WERI-Rb-1 (cell line): ENCODE results near the gene PCGF6.
"Not testable (repeated sequence)": the region's sequence is repeated elsewhere in the genome, so short reads cannot be mapped to it uniquely, and the experiment has no call there.

Experiments
- DNase-seq: peaks from one replicate; pipeline ENCODE4 v3.0.0-alpha.2; 2020
- H3K27ac ChIP-seq: fragments of 250-450 bp; sonication (Bioruptor Pico); 2 replicates; pipeline ENCODE4 v1.5.1; 2020; ENCODE audit warnings: mild to moderate bottlenecking, moderate library complexity
- H3K27me3 ChIP-seq: fragments of 250-450 bp; sonication (Bioruptor Pico); 2 replicates; pipeline ENCODE4 v1.5.1; 2021; ENCODE audit warnings: mild to moderate bottlenecking, low read depth, moderate library complexity; ENCODE audit not compliant: insufficient read depth, severe bottlenecking
- H3K36me3 ChIP-seq: fragments of 250-450 bp; sonication (Bioruptor Pico); 2 replicates; pipeline ENCODE4 v1.5.1; 2020; ENCODE audit warnings: mild to moderate bottlenecking, moderate library complexity
- H3K4me3 ChIP-seq: 2 replicates; pipeline ENCODE4 v1.5.1; 2011; ENCODE audit warnings: low read depth, mild to moderate bottlenecking, control low read depth, low read length
- H3K9me3 ChIP-seq: fragments of 250-450 bp; sonication (Bioruptor Pico); 2 replicates; pipeline ENCODE4 v1.5.1; 2021; ENCODE audit warnings: mild to moderate bottlenecking, moderate library complexity; ENCODE audit not compliant: severe bottlenecking
- TF ChIP-seq, protein P1 (sequence below): IDR thresholded peaks from 2 replicates; pipeline ENCODE4 v1.5.1; 2011; ENCODE audit warnings: low read depth, mild to moderate bottlenecking, control low read depth, inconsistent platforms, low read length

PCGF6 gene

DNA sequence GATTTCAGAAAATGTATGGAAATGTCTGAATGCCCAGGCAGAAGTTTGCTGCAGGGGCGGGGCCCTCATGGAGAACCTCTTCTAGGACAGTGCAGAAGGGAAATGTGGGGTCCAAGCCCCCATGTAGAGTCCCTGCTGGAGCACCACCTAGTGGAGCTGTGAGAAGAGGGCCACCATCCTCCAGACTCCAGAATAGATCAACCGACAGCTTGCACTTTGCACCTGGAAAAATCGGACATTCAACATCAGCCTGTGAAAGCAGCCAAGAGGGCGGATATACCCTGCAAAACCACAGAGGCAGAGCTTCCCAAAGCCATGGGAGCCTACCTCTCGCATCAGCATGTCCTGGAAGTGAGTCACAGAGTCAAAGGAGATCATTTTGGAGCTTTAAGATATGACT, 91.0 kb downstream of the PCGF6 start:
- H3K27ac ChIP-seq: no peak overlapping the region
- peaks cover 12% of the 10 kb centered on the region for H3K9me3 ChIP-seq
- H3K4me3 ChIP-seq: no peak overlapping the region
- H3K36me3 ChIP-seq: no peaks in the 10 kb centered on the region
- no peaks in the 10 kb centered on the region for H3K27me3 ChIP-seq
- no peak for DNase-seq
- TF ChIP-seq, protein P1, sequence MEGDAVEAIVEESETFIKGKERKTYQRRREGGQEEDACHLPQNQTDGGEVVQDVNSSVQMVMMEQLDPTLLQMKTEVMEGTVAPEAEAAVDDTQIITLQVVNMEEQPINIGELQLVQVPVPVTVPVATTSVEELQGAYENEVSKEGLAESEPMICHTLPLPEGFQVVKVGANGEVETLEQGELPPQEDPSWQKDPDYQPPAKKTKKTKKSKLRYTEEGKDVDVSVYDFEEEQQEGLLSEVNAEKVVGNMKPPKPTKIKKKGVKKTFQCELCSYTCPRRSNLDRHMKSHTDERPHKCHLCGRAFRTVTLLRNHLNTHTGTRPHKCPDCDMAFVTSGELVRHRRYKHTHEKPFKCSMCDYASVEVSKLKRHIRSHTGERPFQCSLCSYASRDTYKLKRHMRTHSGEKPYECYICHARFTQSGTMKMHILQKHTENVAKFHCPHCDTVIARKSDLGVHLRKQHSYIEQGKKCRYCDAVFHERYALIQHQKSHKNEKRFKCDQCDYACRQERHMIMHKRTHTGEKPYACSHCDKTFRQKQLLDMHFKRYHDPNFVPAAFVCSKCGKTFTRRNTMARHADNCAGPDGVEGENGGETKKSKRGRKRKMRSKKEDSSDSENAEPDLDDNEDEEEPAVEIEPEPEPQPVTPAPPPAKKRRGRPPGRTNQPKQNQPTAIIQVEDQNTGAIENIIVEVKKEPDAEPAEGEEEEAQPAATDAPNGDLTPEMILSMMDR: no peak

DNA sequence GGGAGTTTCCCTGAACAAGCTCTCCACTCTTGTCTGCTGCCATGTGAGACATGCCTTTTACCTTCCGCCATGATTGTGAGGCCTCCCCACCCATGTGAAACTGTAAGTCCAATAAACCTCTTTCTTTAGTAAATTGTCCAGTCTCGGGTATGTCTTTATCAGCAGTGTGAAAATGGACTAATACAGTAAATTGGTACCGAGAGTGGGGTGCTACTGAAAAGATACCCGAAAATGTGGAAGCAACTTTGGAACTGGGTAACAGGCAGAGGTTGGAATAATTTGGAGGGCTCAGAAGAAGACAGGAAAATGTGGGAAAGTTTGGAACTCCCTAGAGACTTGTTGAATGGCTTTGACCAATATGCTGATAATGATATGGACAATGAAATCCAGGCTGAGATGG, 92.0 kb downstream of the PCGF6 start:
- DNase-seq, H3K4me3 ChIP-seq, H3K36me3 ChIP-seq: not testable (repeated sequence)

DNA sequence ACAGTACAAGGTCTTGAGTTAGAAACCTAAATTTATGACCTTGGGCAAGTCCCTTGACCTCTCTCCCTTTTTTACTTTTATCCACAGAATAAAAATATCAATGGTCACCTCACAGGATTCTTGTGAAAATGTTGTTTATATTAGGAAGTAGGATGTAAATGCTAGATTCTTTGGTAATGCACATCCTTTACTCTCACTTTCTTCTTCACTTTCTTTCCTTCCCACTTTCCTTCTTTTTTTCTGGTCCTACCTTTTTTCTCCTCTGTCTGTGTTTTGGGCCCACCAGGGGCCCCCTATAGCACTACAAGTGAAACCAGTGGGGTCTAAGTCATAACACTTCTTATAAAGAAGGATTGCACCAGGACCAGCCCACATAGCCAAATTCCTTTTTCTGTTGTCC, 93.1 kb downstream of the PCGF6 start:
- Histone ChIP-seq H3K4me3 (no peak overlapping the region), H3K36me3 (no peaks in the 10 kb centered on the region), H3K9me3 (peaks cover 12% of the 10 kb centered on the region), H3K27me3 (no peaks in the 10 kb centered on the region), H3K27ac (no peak overlapping the region)
- no peak for DNase-seq
- TF ChIP-seq, protein P1: no peak

More for the DNA sequence above, 92.0 kb downstream of the PCGF6 start:
- peaks cover 12% of the 10 kb centered on the region for H3K9me3 ChIP-seq
- H3K27me3 ChIP-seq, H3K27ac ChIP-seq: not testable (repeated sequence)

DNA sequence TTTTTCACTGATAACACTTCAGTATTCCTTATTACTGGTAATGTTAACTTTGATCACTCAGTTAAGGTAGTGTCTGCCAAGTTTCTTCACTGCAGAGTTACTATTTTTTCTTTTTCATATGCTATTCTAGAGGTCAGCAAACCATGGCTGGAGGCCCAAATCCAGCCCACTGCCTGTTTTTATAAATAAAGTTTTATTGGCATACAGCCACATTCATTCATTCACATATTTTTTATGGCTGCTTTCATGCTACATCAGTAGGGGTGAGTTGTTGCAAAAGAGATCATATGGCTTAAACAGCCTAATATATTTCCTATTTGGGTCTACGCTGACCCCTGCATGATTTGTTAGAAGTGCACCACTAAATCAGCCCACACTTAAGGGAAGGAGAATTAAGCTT, 94.3 kb downstream of the PCGF6 start:
- TF ChIP-seq, protein P1: no peak
- H3K4me3 ChIP-seq: no peak overlapping the region
- H3K27ac ChIP-seq: no peak overlapping the region

DNA sequence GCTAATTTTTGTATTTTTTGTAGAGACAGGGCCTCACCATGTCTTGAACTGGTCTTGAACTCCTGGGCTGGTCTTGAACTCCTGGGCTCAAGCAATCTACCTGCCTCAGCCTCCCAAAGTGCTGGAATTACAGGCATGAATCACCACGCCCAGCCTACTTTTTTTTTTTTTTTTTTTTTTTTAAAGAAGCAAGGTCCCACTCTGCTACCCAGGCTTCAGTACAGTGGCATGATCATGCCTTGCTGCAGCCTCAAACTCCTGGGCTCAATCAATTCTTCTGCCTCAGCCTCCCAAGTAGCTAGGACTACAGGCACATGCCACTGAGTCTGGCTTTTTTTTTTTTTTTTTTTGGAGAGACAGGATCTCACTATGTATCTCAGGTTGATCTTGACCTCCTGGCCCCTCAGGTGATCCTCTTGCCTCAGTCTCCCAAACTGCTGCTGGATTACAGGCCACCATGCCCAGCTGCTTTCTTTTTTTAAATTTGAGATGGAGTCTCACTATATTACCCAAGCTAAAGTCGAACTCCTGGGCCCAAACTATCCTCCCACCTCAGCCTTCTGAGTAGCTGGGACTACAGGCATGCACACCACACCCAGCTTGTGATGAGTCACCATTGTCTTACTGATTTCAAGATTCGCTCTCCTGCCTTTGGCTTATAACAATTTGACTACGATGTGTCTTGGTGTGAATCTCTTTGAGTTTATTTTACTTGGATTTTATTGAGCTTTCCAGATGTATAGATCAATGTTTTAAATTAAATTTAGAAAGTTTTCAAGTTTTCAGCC, 96.2 kb downstream of the PCGF6 start:
- no peaks in the 10 kb centered on the region for H3K27me3 ChIP-seq
- H3K9me3 ChIP-seq: peaks cover 3% of the 10 kb centered on the region
- H3K4me3 ChIP-seq: no peak overlapping the region
- H3K27ac ChIP-seq: no peak overlapping the region
- no peak for DNase-seq
- no peaks in the 10 kb centered on the region for H3K36me3 ChIP-seq
- TF ChIP-seq, protein P1: no peak

More for the DNA sequence above, 94.3 kb downstream of the PCGF6 start:
- H3K36me3 ChIP-seq: no peaks in the 10 kb centered on the region
- H3K27me3 ChIP-seq: no peaks in the 10 kb centered on the region
- no peak for DNase-seq
- H3K9me3 ChIP-seq: peaks cover 12% of the 10 kb centered on the region

DNA sequence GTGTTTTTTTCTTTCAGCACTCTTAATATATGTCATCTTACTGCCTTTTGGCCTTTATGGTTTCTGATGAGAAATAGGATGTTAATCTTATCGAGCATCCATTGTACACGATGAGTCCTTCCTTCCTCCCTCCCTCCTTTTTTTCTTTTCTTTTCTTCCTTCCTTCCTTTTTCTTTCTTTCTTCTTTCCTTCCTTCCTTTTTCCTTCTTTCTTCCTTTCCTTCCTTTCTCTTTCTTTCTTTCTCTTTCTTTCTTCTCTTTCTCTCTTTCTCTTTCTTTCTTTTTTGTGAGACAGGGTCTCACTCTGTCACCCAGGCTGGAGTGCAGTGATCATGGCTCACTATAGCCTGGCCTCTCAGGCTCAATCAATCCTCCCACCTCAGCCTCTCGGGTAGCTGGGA, 96.8 kb downstream of the PCGF6 start:
- H3K36me3 ChIP-seq: no peaks in the 10 kb centered on the region
- H3K9me3 ChIP-seq: no peaks in the 10 kb centered on the region
- TF ChIP-seq, protein P1: no peak
- H3K4me3 ChIP-seq: no peak overlapping the region
- no peak overlapping the region for H3K27ac ChIP-seq
- no peaks in the 10 kb centered on the region for H3K27me3 ChIP-seq
- DNase-seq: no peak
